Breast epithelium (tissue), 4 donors: ENCODE data around the gene TRIM47. TPM values are rescaled to one million over a fixed set of nuclear protein-coding genes. Genes with fewer than 3 reads are reported as not detected.
"Not testable (repeated sequence)": the region's sequence is repeated elsewhere in the genome, so short reads cannot be mapped to it uniquely, and the experiment has no call there.

Experiments
- DNase-seq, 2 donors: peaks; one replicate each; pipeline ENCODE4 v3.0.0-alpha.2; 2019; ENCODE audit warnings: low spot score in 2 of 2
- H3K27ac ChIP-seq, 2 donors: fragments of 200-600 bp; sonication (generic) in 1 of 2; one replicate each; pipeline ENCODE4 v1.5.1; 2016 to 2019; ENCODE audit warnings: mild to moderate bottlenecking in 1 of 2
- H3K27me3 ChIP-seq, 2 donors: fragments of 200-600 bp; sonication (generic) in 1 of 2; one replicate each; pipeline versions ENCODE4 v1.5.1 to v1.6.0; 2017 to 2019; ENCODE audit warnings: control low read depth in 1 of 2, mild to moderate bottlenecking in 1 of 2
- H3K36me3 ChIP-seq: fragments of 200-600 bp; one replicate; pipeline ENCODE4 v1.5.1; 2019
- H3K4me1 ChIP-seq, 2 donors: fragments of 200-600 bp; sonication (generic); one replicate each; pipeline ENCODE4 v1.5.1; 2016 to 2019; ENCODE audit warnings: control low read depth in 1 of 2
- H3K4me3 ChIP-seq, 3 donors: fragments of 200-600 bp; sonication (generic); 1 replicate in 2 of 3; 2 replicates in 1 of 3; pipeline ENCODE4 v1.5.1; 2016 to 2019; ENCODE audit warnings: mild to moderate bottlenecking in 3 of 3, moderate library complexity in 2 of 3
- H3K9me3 ChIP-seq, 2 donors: fragments of 200-600 bp; sonication (generic) in 1 of 2; one replicate each; pipeline ENCODE4 v1.5.1; 2016 to 2019; ENCODE audit warnings: control low read depth in 1 of 2
- CTCF ChIP-seq, 3 donors: fragments of 450-650 bp; IDR thresholded peaks; one replicate each; pipeline ENCODE4 v1.5.1; 2016 to 2017; ENCODE audit warnings: antibody characterized with exemption in 3 of 3, mild to moderate bottlenecking in 3 of 3, moderate library complexity in 3 of 3
- POLR2A ChIP-seq: fragments of 450-650 bp; IDR thresholded peaks from one replicate; pipeline ENCODE4 v1.6.1; 2016; ENCODE audit warnings: antibody characterized with exemption, mild to moderate bottlenecking, moderate library complexity
- POLR2AphosphoS5 ChIP-seq, 3 donors: sonication (generic); formaldehyde crosslinking; IDR thresholded peaks; one replicate each; pipeline ENCODE4 v1.6.1; 2017; ENCODE audit warnings: antibody characterized with exemption in 3 of 3
- intact Hi-C: fragments of 100-400 bp; cut with DNase I; formaldehyde crosslinking; loops from one replicate; pipeline ENCODE4 v1.15.1; 2023; ENCODE audit warnings: low total_unique reads
- total RNA-seq, 3 donors: library from RNA; depleted of rRNA; stranded (reverse); fragments of >200 nt; gene quantifications; one replicate each; pipeline ENCODE4 v1.1.0, GENCODE V29; 2016

The TRIM47 gene
- total RNA-seq, 3 donors from 2014 or later: 15.4 to 26.1 (median 23.3) TPM

- intact Hi-C loops: no loop called here
- no peak for DNase-seq
- Histone ChIP-seq H3K4me3 (no peak overlapping the region), H3K27ac (no peak overlapping the region), H3K9me3 (no peaks in the 10 kb centered on the region), H3K27me3 (no peaks in the 10 kb centered on the region), H3K4me1 (no peaks in the 10 kb centered on the region), H3K36me3 (no peaks in the 10 kb centered on the region)
- no peak for TF ChIP-seq POLR2AphosphoS5 (IDR thresholded peaks at IDR 0.05)
- no peak for TF ChIP-seq CTCF (IDR thresholded peaks at IDR 0.05)
- TF ChIP-seq POLR2A: no peak
Measured at GRCh38 chr17:75889454-75889853, 11.1 kb upstream of the TRIM47 start.

- TF ChIP-seq POLR2AphosphoS5 (IDR thresholded peaks at IDR 0.05) (no peak), POLR2A (no peak), CTCF (IDR thresholded peaks at IDR 0.05) (no peak)
- Histone ChIP-seq H3K27me3 (no peaks in the 10 kb centered on the region), H3K36me3 (no peaks in the 10 kb centered on the region), H3K4me1 (no peaks in the 10 kb centered on the region), H3K27ac (no peak overlapping the region), H3K4me3 (no peak overlapping the region), H3K9me3 (no peaks in the 10 kb centered on the region)
- intact Hi-C loops: no loop called here
- DNase-seq: no peak
Measured at GRCh38 chr17:75888484-75888883, 10.1 kb upstream of the TRIM47 start.

GRCh38 chr17:75885860-75886259 lies 7.5 kb upstream of the TRIM47 start:
- H3K4me3 ChIP-seq, H3K9me3 ChIP-seq, H3K27ac ChIP-seq, DNase-seq, H3K4me1 ChIP-seq, intact Hi-C loops, H3K36me3 ChIP-seq, H3K27me3 ChIP-seq: not testable (repeated sequence)

GRCh38 chr17:75885431-75885830 lies 7.0 kb upstream of the TRIM47 start:
- no peaks in the 10 kb centered on the region for H3K36me3 ChIP-seq
- H3K27ac ChIP-seq: no peak overlapping the region
- no peaks in the 10 kb centered on the region for H3K27me3 ChIP-seq
- H3K4me1 ChIP-seq: no peaks in the 10 kb centered on the region
- DNase-seq: no peak
- no peaks in the 10 kb centered on the region for H3K9me3 ChIP-seq
- TF ChIP-seq CTCF (IDR thresholded peaks at IDR 0.05) (no peak), POLR2AphosphoS5 (IDR thresholded peaks at IDR 0.05) (no peak), POLR2A (no peak)
- H3K4me3 ChIP-seq: no peak overlapping the region
- intact Hi-C loops: no loop called here

GRCh38 chr17:75881678-75882454 lies 3.5 kb upstream of the TRIM47 start:
- no peak overlapping the region for H3K27ac ChIP-seq
- no peaks in the 10 kb centered on the region for H3K9me3 ChIP-seq
- H3K4me3 ChIP-seq: no peak overlapping the region
- intact Hi-C loops: no loop called here
- TF ChIP-seq POLR2A: no peak
- TF ChIP-seq CTCF (IDR thresholded peaks at IDR 0.05): no peak
- H3K36me3 ChIP-seq: no peaks in the 10 kb centered on the region
- peaks cover 0 to 3% of the 10 kb centered on the region in 2 donors for H3K4me1 ChIP-seq
- no peak for DNase-seq
- no peaks in the 10 kb centered on the region for H3K27me3 ChIP-seq
